Activated T-cell treated with anti-CD3 and anti-CD28 coated beads, Interleukin-2, amount 50 U/mL, for 4 hours (primary cell): ENCODE results near the gene LYPD6B. TPM values are rescaled to one million over a fixed set of nuclear protein-coding genes. Genes with fewer than 3 reads are reported as not detected.

Experiments used
- ATAC-seq, 2 donors: fragments of 200-7000 bp; cut with Tn5 transposase; one replicate each; pipeline ENCODE4 v1.10.0; 2021
- DNase-seq: peaks from one replicate; pipeline ENCODE4 v3.0.0-alpha.2; 2020
- H3K27me3 Mint-ChIP-seq: one replicate; pipeline ENCODE4 v1.8.0; 2021; ENCODE audit warnings: low read depth, mixed read lengths
- H3K36me3 Mint-ChIP-seq: one replicate; pipeline ENCODE4 v1.8.0; 2022; ENCODE audit warnings: mixed read lengths; ENCODE audit not compliant: insufficient read depth
- H3K4me1 Mint-ChIP-seq: one replicate; pipeline ENCODE4 v1.8.0; 2021; ENCODE audit warnings: low read depth, mixed read lengths
- H3K4me3 Mint-ChIP-seq: one replicate; pipeline ENCODE4 v1.8.0; 2021; ENCODE audit warnings: mild to moderate bottlenecking, moderate library complexity, mixed read lengths
- H3K9me3 Mint-ChIP-seq: one replicate; pipeline ENCODE4 v1.8.0; 2021; ENCODE audit warnings: mixed read lengths
- total RNA-seq, 3 donors: library from RNA; stranded (reverse); gene quantifications; one replicate each; pipeline ENCODE4 v1.2.1, GENCODE V29; 2021

Gene LYPD6B
- total RNA-seq, 3 donors from 2014 or later = not detected

DNA sequence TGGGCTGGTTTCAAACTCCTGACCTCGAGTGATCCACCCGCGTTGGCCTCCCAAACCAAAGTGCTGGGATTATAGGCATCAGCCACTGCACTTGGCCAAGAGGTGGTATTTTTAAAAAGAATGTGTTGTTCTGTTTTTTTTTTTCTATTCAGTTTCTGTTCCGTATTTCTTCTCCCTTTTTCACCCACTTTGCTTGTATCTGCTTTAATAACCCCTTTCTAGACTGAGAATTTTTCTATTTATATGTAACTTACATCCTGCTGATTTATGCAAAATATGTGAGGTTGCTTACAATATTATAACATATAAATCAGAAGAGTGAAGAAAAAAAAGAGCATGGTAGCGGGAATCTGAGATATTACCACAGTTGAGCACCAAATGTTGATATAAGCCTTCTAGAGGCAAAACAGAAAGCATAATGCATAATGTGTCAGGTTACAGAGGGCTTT is 17.2 kb upstream of the LYPD6B start:
- no peaks in the 10 kb centered on the region for H3K27me3 Mint-ChIP-seq
- DNase-seq = no peak
- no peaks in the 10 kb centered on the region for H3K4me1 Mint-ChIP-seq
- no peak overlapping the region for H3K4me3 Mint-ChIP-seq
- ATAC-seq = no peak
- no peaks in the 10 kb centered on the region for H3K9me3 Mint-ChIP-seq
- H3K36me3 Mint-ChIP-seq = peaks cover under 1% of the 10 kb centered on the region

DNA sequence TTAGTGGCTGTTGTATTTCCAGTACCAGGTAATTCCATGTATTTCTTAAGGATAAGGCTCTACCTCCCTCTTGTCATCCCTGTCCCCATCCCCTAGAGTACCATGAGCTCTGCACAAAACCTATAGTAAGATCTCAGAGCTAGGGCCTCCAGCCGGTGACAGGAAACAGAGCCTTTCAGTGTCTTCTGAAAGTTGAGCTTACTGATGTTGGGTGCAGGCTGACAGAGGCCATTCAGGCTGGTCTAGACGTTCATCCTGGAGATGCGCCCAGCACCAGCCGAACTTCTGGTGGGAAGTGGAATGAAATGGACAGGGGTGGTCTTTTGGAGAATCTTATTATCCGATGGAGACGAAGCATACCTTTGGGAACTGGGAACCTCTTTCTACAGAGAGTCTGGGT is 16.7 kb upstream of the LYPD6B start:
- H3K9me3 Mint-ChIP-seq = no peaks in the 10 kb centered on the region
- no peaks in the 10 kb centered on the region for H3K4me1 Mint-ChIP-seq
- no peak overlapping the region for H3K4me3 Mint-ChIP-seq
- H3K27me3 Mint-ChIP-seq = no peaks in the 10 kb centered on the region
- H3K36me3 Mint-ChIP-seq = peaks cover 2% of the 10 kb centered on the region
- no peak for ATAC-seq
- DNase-seq = no peak

DNA sequence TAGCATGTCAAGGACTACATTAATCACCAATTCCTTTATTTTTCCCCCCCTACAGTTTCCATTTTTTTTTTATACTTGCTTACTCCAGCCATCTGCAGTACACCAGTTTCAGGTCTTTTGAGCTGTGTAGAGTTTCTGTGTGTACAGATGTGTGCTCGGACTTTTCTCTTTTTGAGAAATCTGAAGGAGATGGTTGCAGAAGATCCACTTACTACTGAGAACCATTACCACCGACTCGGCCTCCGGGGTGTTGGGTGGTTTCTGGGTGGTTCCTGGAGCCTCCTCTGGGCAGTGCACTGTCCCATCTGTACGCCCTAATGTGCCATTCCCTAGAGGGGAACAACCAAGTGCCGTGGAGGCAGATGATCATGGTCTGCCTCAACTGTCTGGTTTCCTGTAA is 15.4 kb upstream of the LYPD6B start:
- no peak overlapping the region for H3K4me3 Mint-ChIP-seq
- H3K9me3 Mint-ChIP-seq = no peaks in the 10 kb centered on the region
- H3K27me3 Mint-ChIP-seq = no peaks in the 10 kb centered on the region
- no peak for DNase-seq
- peaks cover 2% of the 10 kb centered on the region for H3K36me3 Mint-ChIP-seq
- H3K4me1 Mint-ChIP-seq = no peaks in the 10 kb centered on the region
- ATAC-seq = no peak

DNA sequence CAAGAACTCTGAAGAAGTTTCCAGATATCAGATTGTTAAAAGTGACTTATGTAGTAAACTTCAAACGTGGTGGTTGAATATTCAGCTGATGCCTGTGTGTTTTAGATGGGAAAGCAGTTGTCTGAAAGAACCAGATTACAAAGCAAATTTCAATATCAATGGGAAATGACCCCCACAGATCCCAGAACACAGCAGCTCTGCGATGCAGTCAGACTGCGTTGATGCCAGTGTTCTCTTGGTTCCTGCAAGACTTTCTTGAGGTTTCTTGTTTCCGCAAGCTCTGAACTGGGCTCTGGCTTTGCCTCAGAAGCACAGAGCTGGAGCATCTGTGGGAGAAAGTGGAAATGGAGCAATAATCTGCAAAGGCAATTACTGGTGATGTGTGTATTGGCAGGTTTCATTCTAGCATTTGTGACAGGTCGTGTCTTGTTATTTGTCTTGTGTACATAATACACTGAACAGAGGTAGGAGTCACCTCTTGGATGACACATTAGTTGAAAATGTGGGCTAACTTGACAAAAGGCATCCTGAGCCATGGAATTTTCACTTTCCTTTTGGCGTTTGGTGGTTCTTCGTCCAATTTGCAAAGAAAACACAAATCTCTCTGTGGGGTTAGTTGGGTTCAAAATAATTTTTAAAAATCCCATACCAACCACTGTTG is 10.8 kb upstream of the LYPD6B start:
- no peak for ATAC-seq
- H3K9me3 Mint-ChIP-seq = no peaks in the 10 kb centered on the region
- no peaks in the 10 kb centered on the region for H3K4me1 Mint-ChIP-seq
- DNase-seq = no peak
- H3K27me3 Mint-ChIP-seq = peaks cover 4% of the 10 kb centered on the region
- H3K4me3 Mint-ChIP-seq = no peak overlapping the region
- H3K36me3 Mint-ChIP-seq = peaks cover 2% of the 10 kb centered on the region

DNA sequence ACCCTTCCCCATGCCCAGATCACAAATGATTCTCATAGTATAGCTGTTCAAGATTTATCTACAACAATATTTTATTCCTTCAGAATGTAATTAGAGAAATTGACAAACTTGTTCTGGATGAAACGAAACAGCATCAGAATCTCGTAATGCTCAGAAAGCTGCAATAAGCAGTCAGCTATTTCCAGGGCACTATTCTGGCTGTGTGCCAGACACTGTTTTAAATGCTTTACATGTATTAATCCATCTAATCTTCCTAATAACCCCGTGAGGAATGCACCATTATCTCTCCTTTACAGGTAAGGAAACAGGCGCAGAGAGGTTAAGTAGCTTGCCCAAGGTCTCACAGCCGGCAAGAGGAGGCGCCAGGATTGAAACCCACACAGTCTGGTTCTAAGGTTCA is 10.1 kb upstream of the LYPD6B start:
- Mint-ChIP-seq H3K27me3 (peaks cover 6% of the 10 kb centered on the region), H3K4me3 (no peak overlapping the region), H3K9me3 (no peaks in the 10 kb centered on the region), H3K36me3 (peaks cover 2% of the 10 kb centered on the region), H3K4me1 (no peaks in the 10 kb centered on the region)
- ATAC-seq (no peak), DNase-seq (no peak)

DNA sequence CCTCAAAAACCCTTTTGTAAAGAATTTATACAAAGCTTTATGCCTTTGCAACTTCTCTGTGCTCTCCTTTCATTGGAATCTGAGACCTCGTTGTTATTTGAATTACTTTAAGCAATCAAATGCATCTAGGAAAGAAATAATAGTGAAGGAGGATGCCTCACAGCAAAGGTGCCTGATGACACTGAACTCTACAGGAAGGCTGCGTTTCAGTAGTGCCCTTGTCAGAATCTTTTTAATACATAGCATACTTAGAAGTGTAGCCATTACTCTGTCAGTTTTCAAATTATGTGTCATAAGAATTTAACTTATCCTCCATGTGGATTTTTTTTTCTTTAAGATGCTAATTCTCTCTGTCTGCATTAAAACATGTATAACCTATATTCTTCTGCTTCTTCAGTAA is 9.6 kb upstream of the LYPD6B start:
- peaks cover 11% of the 10 kb centered on the region for H3K27me3 Mint-ChIP-seq
- no peaks in the 10 kb centered on the region for H3K4me1 Mint-ChIP-seq
- H3K36me3 Mint-ChIP-seq = peaks cover 2% of the 10 kb centered on the region
- no peak overlapping the region for H3K4me3 Mint-ChIP-seq
- no peak for DNase-seq
- no peak for ATAC-seq
- H3K9me3 Mint-ChIP-seq = no peaks in the 10 kb centered on the region

DNA sequence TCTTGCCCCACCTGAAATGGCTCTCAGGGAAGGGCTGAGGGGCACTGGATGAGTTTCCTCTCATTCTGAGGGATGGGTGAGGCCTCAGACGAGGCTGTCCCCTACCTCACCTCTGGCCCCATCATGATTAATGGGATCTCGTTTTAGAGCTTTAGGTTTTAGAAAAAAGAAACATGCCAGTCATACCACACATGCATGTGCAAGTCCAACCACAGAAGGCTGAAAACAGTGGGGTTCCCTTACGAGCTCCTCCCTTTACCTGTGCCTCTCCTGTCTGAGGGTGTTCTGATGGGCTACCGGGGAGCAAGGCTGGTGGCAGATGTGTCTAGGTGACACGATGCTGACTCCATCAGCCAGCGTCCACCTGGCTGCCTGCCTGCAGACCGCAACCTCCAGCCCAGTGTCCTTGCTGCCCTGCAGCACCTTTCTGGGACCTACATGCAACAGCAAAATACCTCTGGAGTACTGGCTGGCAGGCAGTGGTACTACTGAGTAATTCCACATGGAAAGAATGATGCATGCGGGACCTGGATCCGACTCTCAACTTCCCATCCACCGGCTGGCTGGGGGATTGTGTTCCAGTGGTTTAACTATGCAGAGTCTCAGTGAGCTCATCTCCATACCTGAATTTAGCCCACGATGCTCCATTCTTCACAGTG is 9.1 kb upstream of the LYPD6B start:
- H3K4me1 Mint-ChIP-seq = no peaks in the 10 kb centered on the region
- no peaks in the 10 kb centered on the region for H3K9me3 Mint-ChIP-seq
- no peak overlapping the region for H3K4me3 Mint-ChIP-seq
- H3K27me3 Mint-ChIP-seq = peaks cover 11% of the 10 kb centered on the region
- DNase-seq (no peak), ATAC-seq (no peak)
- H3K36me3 Mint-ChIP-seq = peaks cover 2% of the 10 kb centered on the region

DNA sequence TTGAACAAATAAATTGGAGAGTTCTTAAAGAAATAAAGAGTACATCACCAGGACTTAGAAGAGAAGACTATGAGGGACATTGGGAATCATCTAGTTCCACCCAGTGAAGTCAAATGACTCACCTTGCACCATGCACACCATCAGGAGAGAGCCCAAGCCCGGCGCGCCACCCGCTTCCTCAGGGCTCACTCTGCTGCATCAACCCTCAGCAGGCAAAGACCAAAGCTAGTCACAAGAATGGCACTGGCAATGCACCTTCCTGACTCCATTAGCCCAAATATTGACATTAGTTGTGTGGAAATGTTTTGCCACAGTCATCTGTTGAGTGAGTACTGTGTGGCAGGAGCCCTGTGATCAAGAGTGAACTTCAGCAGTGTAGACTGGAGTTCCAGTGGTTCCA is 7.1 kb upstream of the LYPD6B start:
- peaks cover 15% of the 10 kb centered on the region for H3K27me3 Mint-ChIP-seq
- no peak for ATAC-seq
- DNase-seq = no peak
- no peak overlapping the region for H3K4me3 Mint-ChIP-seq
- no peaks in the 10 kb centered on the region for H3K9me3 Mint-ChIP-seq
- no peaks in the 10 kb centered on the region for H3K4me1 Mint-ChIP-seq
- H3K36me3 Mint-ChIP-seq = peaks cover under 1% of the 10 kb centered on the region

DNA sequence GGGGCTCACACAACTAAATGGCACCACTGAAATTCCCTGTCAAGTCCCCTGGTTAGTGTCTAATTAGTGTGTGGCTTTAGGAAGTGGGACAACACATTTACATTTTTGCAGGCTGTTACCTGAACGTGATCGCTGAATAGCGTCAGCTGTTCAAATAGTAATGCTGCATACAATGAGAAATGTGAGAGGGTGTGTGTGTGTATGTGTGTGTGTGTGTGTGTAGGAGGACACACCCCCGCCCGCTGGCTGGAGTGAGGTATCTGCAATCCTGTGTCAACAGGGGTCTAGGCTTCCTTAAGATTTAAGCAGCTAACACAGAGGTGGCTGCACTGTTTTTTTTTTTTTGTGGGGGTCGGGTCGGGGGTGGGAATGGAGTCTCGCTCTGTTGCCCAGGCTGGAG is 4.8 kb upstream of the LYPD6B start:
- no peak for DNase-seq
- Mint-ChIP-seq H3K4me3 (no peak overlapping the region), H3K9me3 (no peaks in the 10 kb centered on the region), H3K36me3 (no peaks in the 10 kb centered on the region), H3K27me3 (peaks cover 32% of the 10 kb centered on the region), H3K4me1 (peaks cover 3% of the 10 kb centered on the region)
- ATAC-seq = no peak

DNA sequence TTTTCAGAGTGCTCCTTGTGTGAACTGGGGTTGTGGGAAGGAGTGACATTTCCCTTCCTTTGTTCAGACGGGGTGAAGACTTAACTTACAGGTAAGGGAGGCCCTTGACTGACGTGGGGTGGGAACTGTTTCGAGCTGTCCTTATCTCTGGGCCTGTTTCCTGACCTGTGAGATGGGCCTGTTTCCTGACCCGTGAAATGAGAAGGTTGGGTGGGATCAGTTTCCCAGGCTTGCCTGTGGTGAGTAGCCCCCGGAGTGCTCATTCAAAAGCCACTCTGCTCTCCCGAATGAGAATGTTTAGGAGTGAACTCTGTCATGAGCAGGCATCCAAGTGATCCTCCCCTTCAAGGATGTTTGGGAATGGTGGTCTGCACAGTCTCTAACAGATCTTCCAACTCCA is 4.1 kb upstream of the LYPD6B start:
- Mint-ChIP-seq H3K4me1 (peaks cover 7% of the 10 kb centered on the region), H3K27me3 (peaks cover 37% of the 10 kb centered on the region), H3K4me3 (no peak overlapping the region), H3K36me3 (no peaks in the 10 kb centered on the region), H3K9me3 (no peaks in the 10 kb centered on the region)
- ATAC-seq = no peak
- DNase-seq = no peak

DNA sequence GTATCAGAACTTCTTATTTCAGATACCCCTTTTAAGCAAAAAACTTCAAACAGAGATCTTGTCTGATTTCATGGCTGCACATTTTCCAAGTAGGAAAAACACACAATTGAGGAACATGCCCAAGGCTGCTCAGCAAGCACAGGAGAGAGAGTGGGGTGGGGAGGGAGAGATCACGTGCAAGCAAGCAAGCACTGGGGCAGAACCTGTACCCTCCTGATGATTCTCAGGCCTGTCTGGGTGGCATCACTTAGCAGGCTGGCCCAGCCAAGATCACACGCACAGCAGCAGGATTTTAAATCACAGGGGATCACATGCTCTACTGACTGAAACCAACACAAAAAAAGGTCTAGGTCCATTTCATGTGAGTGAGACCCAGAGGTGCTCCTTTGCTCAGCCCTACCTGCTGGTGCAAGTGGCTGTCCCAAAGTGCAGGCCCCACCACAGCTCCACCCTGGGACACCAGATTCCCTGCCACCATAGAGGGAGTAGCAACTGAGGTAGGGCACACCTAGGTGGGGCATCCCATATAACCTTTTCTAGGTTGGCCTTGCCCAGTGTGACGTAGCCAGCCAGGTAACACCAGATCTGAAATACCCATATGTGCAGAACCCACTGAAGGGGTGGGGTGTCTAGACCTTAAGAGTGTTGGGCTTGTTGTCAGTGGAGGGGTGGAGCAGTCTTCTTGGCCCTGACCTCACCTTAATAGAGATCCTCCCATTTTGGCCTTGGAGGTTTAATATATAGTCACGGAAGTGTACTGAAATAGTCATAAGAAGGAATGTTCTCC is 1.8 kb upstream of the LYPD6B start:
- H3K9me3 Mint-ChIP-seq = no peaks in the 10 kb centered on the region
- no peak overlapping the region for H3K4me3 Mint-ChIP-seq
- no peak for ATAC-seq
- H3K36me3 Mint-ChIP-seq = no peaks in the 10 kb centered on the region
- H3K4me1 Mint-ChIP-seq = peaks cover 7% of the 10 kb centered on the region
- no peak for DNase-seq
- peaks cover 52% of the 10 kb centered on the region for H3K27me3 Mint-ChIP-seq

DNA sequence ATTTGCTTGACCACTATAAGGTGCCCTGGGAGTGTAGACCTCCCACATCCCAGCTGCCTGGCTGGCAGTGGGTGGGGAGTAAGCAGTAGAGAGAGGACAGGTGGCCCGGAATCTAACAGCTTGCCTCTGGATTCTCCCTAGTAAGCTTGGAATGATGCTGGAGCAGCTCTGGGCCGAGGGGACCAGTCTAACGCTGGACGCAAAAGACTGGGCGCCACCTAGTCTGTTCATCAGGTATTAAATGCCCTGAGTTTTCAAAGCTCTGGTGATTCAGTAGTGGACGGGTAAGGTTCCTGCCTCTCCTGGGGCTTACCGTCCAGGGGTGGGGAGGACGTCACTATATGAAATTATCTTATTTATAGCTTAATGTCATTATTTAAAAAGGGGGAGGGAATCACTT is 648 bp upstream of the LYPD6B start:
- Mint-ChIP-seq H3K9me3 (no peaks in the 10 kb centered on the region), H3K27me3 (peaks cover 52% of the 10 kb centered on the region), H3K4me1 (peaks cover 7% of the 10 kb centered on the region), H3K36me3 (no peaks in the 10 kb centered on the region), H3K4me3 (peak overlapping the region; percentile 48)
- no peak for DNase-seq
- ATAC-seq = no peak

DNA sequence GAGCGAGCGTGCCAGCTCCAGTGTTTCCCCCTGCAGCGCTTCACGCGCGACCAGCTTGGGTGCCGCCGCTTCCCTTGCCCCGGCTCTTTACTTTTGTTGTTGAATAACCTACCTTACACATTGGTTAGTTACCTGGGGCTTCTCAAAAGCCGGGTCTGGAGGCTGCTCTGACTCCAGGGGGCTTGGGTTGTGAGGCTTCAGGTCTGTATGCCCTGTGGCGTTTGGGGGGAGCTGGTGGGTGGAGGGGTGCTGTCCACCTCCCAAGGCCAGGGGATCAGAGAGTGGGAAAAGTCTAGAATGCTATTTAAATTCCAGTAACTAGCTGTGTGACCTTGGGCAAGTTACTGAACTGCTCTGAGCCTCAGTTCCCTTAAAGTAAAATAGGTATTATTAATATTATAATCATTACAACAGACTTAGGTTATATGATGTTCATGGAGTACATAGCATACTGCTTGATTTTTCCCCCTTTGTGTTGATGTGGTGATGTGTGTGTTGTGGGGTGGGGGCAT is 770 bp downstream of the LYPD6B start:
- DNase-seq (no peak), ATAC-seq (no peak)
- Mint-ChIP-seq H3K27me3 (peaks cover 45% of the 10 kb centered on the region), H3K36me3 (no peaks in the 10 kb centered on the region), H3K4me1 (peaks cover 7% of the 10 kb centered on the region), H3K4me3 (no peak overlapping the region), H3K9me3 (peaks cover under 1% of the 10 kb centered on the region)

DNA sequence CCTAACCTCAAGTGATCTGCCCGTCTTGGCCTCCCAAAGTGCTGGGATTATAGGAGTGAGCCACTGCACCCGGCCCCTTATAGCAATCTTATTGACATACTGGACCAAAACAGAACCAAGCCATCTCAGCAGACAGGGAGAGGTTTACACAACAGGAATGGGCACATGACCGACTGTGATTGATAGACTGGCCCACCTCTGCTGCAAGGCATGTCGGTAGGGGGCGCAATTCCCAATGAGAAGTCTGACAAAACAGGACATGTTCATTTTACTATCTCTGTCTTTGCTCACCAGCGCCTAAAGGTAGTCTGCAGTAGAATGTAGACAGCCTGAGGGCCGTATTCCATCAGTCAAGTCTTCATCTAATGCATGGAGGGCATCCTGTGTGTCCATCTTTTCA is 2.0 kb downstream of the LYPD6B start:
- Mint-ChIP-seq H3K4me3 (no peak overlapping the region), H3K9me3 (peaks cover 11% of the 10 kb centered on the region), H3K4me1 (peaks cover 7% of the 10 kb centered on the region), H3K27me3 (peaks cover 43% of the 10 kb centered on the region), H3K36me3 (no peaks in the 10 kb centered on the region)
- DNase-seq (peak; percentile 37), ATAC-seq (no peak)
